Stimulated activated CD8-positive, alpha-beta memory T cell treated with anti-CD3 and anti-CD28 coated beads, Interleukin-15, amount 100 ng/mL, for 24 hours (primary cell): Measurements from ENCODE around the gene FAP.

Source experiments
- DNase-seq: peaks from one replicate; pipeline ENCODE4 v3.0.0-alpha.2; 2020; ENCODE audit warnings: low read depth

FAP gene, protein sequence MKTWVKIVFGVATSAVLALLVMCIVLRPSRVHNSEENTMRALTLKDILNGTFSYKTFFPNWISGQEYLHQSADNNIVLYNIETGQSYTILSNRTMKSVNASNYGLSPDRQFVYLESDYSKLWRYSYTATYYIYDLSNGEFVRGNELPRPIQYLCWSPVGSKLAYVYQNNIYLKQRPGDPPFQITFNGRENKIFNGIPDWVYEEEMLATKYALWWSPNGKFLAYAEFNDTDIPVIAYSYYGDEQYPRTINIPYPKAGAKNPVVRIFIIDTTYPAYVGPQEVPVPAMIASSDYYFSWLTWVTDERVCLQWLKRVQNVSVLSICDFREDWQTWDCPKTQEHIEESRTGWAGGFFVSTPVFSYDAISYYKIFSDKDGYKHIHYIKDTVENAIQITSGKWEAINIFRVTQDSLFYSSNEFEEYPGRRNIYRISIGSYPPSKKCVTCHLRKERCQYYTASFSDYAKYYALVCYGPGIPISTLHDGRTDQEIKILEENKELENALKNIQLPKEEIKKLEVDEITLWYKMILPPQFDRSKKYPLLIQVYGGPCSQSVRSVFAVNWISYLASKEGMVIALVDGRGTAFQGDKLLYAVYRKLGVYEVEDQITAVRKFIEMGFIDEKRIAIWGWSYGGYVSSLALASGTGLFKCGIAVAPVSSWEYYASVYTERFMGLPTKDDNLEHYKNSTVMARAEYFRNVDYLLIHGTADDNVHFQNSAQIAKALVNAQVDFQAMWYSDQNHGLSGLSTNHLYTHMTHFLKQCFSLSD

GRCh38 chr2:162243294-162243693 is at the start of gene FAP:
Gene FAP, minus strand, starts transcription at chr2:162243445. Its CDS starts 118 bp downstream, at chr2:162243327.
- DNase-seq, result no peak

GRCh38 chr2:162291748-162292147 is 48.5 kb upstream of the FAP start:
- DNase-seq, result no peak

GRCh38 chr2:162282765-162283425 is 39.6 kb upstream of the FAP start:
- no peak for DNase-seq

- DNase-seq, result no peak
Measured at GRCh38 chr2:162280654-162281053, 37.4 kb upstream of the FAP start.

DNA sequence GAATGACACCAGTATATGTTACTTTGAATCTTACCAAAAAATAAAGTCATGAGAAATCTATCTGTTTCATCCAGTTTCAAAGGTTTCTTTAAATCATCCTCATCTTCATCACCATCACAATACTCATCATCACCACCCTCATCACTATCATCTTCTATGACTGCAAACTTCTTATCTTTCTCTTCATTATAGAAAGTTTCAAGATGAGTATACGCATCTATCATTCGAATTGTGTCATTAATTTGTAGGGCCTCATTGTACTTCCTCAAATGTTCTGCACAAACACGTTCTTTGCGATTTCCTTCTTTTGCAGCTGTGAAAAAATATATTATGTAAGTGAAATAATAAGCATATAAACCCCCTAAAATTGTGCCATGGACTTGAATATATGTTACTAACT is 34.1 kb upstream of the FAP start:
- DNase-seq, result no peak

DNA sequence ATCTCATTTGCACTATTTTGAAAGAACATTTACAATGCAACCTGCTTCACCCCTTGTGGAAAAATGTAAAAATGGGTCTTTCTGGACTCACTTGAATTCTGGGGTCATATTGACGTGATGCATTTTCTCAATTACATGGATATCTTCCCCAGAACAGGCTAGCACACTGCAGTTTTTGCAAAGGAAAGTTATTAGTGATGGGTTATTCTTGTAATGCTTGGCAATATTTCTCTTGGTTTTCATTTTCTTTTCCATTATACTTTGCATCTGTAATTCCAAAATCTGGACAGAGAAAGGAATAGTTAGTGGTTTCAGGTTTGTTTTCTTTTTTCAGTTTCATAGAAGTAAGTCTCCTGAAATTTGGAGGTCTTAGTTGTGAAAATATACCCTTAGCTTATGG is 24.8 kb upstream of the FAP start:
- no peak for DNase-seq

- DNase-seq, result no peak
Measured at GRCh38 chr2:162267496-162267895, 24.3 kb upstream of the FAP start.

- DNase-seq, result no peak
Measured at GRCh38 chr2:162266460-162266760, 23.2 kb upstream of the FAP start.

- DNase-seq, result no peak
Measured at GRCh38 chr2:162265666-162266459, 22.6 kb upstream of the FAP start.

DNA sequence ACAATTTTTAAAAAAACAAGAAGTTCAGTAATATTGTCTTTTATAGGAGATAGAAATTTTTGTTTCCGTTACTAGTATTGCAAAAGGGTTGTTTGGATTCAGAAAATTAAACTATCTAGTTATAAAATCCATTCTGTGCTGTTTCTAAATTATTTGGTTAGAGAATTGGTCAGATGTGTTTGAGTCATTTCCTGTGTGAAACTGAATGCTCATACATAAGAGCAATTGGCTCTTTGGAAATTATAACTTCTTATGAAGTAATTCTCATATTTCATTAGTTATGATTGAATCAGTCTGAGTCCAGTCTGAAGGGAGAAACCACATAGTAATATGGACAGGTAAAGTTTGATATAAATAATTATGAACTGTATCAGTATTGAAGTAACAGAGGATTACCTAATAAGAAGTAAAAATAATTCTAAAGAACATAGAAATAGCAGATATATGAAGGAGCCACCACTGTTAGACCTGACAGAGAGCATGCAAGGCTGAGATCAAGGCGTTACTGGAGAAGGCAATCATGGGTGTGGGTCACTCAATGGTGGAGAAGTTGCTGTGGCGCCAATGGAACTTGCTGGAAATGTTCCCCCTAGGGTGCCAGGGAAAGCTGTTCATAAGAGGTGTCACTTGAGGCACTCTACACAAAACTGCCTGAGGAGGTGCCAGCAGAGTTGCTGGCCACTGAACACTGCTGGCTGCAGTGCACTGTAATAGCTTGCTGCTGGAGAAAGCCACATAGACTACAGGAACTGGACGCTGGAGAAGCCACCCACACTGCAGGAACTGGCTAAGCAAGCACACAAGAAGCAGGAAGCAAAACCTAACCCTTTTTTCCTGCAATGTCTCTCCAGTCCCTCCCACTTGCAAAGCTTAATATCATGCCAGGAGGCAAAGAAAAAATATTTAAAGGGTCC is 18.0 kb upstream of the FAP start:
- DNase-seq, result no peak

DNA sequence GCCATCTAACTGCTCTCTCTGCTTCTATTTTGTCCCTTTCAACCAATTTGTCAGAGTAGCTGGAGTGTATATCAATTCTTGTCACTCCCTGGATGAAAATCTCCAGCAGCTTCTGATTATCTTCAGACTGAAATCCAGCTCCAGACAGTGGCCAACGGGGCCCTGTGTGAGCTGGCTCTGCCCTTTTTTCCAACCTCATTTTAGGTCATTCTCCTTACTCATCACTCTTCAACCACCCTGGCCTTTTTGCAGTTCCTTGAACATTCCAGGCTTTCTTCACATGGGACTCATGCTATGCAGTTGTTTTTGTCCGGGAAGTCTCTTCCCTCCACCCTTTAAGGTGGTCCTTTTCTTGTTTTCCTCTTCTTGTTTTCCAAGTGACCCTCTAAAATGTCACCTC is 15.4 kb upstream of the FAP start:
- DNase-seq, result no peak

DNA sequence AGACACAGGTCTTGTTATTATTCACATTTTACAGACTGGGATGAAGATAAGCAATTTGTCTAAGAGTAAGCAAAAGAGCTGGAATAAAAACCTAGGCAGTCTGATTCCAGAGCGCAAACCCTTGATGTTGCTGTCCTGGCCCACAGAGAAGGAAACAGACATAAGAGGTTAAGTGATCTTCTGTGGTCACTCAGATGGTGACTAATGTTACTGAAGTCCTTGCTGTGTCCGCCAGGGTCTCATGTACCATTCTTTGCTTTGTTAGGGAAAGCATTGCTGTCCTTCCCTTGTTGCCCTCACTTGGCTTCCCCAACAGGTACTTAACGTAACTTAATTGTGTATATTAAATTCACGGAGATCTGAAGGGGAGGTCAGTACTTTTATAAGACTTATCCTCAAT is 14.9 kb upstream of the FAP start:
- no peak for DNase-seq

DNA sequence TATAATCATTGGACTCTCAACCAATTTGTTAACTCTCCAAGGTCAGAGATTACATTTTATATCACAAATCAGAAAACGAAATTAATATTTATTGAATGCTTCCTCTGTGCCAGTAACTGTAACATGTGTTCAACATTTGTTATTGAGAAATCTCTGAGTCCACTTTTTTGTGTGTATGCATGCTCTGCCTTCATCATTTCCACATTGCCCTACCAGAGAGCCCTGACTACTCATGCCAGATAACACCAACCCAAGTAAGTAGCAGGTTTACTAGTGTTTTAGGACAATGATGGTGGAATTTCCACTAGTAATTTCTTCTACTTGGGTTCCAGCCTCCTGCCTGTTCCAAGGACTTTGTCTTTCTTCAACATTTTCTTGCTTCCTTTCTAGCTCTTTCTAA is 14.2 kb upstream of the FAP start:
- DNase-seq, result no peak

DNA sequence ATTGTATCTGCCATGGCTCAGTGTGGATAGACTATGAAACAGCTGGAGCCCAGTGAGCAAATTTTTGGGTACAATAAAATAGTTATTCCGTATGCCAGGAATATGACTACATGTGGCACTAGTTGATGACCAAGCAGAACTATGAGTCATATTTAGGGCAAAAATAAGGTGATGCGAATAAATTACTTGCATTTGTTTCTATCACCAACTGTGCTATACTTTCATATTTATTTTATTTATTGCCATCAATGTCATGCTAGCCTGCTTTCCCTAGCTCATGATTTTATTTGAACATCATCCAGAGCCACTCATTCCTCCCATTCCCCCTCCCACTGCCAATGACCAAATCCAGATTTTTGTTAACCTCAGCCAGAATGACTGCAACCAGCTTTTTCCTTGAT is 13.3 kb upstream of the FAP start:
- DNase-seq, result no peak

- DNase-seq, result no peak
Measured at GRCh38 chr2:162254236-162254871, 11.1 kb upstream of the FAP start.

DNA sequence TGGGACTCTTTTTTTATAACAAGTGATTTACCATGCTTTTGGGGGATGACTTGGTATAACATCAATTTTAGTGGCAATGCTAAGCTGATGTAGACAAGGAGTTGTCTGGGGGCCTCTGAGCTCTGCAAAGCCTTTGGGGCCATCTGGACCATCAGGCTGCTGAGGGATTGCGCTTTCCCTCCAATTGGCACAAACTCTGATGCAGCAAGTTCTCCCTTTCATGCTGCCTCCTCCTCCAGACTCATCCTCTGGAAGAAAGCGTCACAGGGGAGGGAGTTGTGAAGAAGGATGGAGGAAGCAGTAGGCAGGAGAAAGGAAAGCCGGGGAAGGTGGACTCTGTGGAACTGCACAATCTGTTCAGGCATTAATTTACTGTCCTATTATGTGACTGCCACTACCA is 10.2 kb upstream of the FAP start:
- no peak for DNase-seq

DNA sequence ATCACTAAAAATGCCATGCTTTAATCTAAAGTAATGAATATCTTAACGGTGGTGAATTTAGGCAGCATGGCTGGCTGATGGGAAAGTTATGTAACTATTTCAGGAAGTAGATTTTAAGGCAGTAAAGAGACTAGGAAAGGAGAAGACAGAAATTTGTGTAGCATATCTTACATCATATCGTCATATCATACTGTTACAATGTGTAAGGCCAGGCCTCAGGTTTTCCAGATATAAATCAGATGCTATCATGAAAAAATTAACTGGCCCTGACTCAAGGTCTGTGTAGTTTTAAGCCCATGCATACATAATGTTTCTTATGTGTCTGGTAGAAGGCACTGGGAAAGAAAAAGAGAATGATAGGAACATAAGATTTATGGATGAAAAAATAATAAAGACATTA is 8.9 kb upstream of the FAP start:
- no peak for DNase-seq

DNA sequence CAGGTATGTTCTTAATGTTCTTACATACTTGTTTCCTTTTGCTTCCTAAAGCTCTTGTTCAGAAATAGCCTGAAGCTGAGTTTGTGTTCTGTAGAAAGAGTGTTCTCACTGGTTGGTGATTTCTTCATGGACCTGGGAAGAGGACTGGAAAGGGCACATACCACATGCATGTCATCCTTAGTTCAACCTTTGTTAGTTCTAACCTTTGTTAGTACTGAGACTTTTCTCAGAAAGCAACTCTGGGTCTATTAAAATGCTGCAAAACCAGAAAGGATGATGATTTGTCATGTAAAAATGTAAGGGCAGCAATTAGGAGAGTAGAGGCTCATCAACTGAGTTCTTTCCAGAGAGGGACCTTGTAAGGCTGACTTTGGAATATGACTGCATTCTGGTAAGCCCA is 2.5 kb upstream of the FAP start:
- no peak for DNase-seq

- DNase-seq, result no peak
Measured at GRCh38 chr2:162245061-162245460, 1.8 kb upstream of the FAP start.

GRCh38 chr2:162244541-162245031 is 1.3 kb upstream of the FAP start:
- DNase-seq, result no peak

- no peak for DNase-seq
Measured at GRCh38 chr2:162243715-162244114, 470 bp upstream of the FAP start.
